HTR-8/SVneo (cell line): ENCODE measurements around the gene EFEMP2.

Source experiments
- DNase-seq: peaks from one replicate; pipeline ENCODE4 v3.0.0; 2011; ENCODE audit warnings: low spot score, mixed read lengths; ENCODE audit not compliant: insufficient read length
- FAIRE-seq: peaks from 2 replicates; lab custom pipeline; 2011; peaks lifted over from hg19 to GRCh38; lab: Jason Lieb, UNC

EFEMP2 gene

DNA sequence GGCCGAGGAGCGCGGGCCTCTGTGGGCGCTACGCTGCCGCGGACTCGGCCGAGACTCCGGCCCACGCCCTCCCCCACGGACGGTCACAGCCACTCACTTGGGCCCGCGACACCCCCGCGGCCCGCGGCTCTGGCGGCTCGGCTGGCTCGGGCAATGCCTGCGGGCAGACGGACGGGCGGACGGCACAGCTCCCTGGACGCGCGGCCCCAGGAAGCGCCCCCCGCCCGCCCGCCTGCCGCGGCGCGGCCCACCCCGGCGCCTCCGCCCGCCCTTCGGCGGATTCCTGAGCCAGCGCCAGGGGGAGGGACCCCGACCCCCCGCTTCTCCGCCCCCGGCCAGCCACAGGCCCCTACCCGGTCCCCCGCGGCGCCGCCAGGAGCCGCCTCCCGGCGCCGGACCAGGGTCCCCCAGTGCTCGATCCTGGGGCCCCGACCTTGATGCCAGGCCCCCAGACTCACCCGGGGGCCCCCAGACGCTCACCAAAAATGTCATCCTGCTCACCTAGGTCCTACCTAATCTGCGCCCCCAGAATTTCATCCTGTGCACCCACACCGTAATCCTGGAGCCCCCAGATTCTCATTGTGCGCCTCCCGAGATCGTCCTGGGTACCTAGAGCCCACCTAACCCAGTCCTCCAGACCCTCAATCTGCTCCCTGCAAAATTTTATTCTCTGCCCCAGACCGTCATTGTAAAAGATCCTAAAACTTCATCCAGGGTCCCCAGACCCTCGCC, at the start of gene EFEMP2:
TSS of gene EFEMP2 (minus strand) at position 215 of the 732 bp plus-strand sequence. CDS start 446 bp downstream, outside the sequence.
- DNase-seq = no peak

DNA sequence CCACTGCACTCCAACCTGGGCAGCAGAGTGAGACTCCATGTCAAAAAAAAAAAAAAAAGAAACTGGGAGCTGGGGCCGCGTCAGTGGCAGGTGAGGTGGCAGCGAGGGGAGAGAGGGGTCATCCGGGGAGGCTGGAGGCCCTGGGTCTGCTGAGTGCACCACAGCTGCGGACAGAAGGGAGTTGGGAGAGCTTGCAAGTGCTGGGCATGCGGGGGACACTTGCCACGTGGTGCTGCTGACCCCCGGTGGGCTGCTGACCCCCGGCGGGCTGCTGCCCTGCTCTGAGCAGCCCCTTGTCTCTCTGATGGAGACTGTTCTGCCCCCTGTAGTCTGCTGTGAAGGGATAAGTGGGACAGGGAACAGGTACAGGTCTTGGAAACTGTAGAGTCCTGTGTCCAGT, 49.3 kb upstream of the EFEMP2 start:
- no peak for DNase-seq
- FAIRE-seq = no peak

More for the DNA sequence above, at the start of gene EFEMP2:
- no peak for FAIRE-seq

GRCh38 chr11:65921033-65921555, 48.5 kb upstream of the EFEMP2 start:
- DNase-seq (no peak), FAIRE-seq (no peak)

DNA sequence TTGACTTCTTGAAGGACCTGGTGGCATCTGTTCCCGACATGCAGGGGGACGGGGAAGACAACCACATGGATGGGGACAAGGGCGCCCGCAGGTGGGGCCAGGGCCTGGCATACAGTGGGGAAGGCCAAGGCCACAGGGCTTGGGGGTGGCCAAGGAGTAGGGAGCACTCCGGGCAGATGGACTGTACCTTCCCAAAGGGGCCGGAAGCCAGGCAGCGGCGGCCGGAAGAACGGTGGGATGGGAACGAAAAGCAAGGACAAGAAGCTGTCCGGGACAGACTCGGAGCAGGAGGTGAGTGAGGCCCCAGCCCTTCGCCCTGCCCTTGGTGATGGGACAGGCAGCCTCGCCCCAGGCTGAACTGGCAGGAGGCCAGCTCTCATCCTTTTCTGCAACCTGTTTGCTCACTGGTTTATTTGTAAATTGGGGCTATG, 47.8 kb upstream of the EFEMP2 start:
- FAIRE-seq = peak; percentile 80

GRCh38 chr11:65919573-65920371, 47.2 kb upstream of the EFEMP2 start:
- no peak for DNase-seq
- FAIRE-seq = peak; percentile 89

More for the DNA sequence above, 47.8 kb upstream of the EFEMP2 start:
- DNase-seq = no peak

GRCh38 chr11:65919141-65919572, 46.6 kb upstream of the EFEMP2 start, which contains the start of gene DRAP1:
Gene DRAP1 (plus strand): TSS chr11:65919426. CDS start chr11:65919502, 76 bp downstream.
- peak; percentile 98 for DNase-seq
- FAIRE-seq = no peak

DNA sequence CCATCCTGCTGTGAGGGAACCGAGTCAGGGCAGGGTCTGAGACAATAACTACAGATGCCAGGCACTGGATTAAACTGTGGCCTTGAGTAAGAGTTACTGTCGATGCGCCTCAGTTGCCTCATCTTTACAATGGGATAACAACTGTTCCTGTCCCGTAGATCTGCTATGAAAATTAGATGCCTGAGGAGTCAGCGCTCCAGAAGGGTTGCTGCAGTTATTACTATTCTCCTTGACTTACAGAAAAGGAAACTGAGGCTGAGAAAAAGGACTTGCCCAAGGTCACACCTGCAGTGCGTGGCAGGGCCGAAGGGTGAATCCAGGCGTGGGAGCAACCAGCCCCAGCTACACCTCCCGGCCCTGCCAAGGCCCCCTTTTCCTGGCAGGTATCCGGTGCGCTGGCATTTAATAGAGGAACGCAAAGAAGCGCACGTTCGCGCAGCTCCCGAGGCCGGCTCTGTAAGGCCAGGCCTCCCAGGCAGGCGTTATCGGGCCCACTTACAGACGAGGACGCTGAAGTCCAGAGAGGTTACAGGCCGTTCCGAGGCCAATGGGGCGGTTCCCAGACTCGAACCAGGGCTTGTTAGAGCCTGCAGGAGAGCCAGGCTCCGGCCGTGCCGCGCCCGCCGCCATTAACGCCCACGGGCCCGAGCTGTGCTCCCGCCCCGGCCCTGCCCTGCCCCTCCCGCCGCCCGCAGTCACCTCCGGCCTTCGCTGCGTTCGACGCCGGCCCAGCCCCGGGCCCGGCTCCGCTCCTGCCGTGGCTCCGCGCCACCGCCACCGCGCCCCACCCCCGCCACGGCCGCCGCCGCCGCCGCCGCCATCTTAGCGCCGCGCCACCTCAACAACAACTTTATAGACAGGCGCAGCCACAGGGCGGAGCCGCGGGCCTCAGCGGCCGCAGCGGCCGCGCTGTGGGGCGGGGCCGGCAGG, 45.9 kb upstream of the EFEMP2 start, which contains the start of gene C11orf68:
TSS of gene C11orf68 (minus strand) at position 852 of the 930 bp plus-strand sequence. CDS start at position 821, 31 bp downstream.
- DNase-seq (no peak), FAIRE-seq (peak; percentile 97)

DNA sequence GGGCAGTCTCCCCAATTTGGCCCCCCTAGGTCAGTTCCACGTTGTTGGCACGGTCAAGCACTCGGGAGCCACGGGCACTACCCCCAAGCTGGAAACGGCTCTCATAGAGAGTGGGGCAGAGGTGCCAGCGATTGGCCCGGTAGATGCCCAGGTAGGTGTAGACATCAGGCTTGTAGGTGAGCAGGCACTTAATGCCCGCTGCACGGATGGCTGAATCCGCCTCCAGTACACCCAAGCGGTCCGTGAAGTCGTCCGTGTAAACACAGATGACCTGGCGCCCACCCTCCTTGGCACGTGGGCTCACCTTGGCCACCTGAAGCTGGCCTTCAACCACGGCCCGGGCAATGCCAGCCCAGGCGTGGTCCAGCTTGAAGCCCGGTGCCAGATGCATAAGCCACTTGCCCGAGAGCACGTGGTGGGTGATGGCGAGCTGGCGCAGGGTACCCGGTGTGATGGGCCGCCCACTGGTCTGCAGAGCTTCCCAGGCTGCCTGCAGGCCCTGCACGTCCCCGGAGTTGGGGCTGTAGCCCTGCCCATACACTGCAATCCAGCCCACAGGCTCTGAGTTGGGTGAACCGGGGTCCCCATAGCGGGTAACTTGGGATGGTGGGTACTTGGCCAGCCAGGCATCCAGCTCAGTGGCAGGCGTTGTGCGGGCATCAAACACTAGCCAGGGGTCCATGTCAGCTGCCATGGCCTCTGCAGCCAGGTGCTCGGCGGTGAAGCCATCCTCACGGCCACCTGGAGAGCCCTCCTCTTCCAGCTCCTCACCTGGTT, 45.0 kb upstream of the EFEMP2 start:
- DNase-seq (no peak), FAIRE-seq (no peak)

DNA sequence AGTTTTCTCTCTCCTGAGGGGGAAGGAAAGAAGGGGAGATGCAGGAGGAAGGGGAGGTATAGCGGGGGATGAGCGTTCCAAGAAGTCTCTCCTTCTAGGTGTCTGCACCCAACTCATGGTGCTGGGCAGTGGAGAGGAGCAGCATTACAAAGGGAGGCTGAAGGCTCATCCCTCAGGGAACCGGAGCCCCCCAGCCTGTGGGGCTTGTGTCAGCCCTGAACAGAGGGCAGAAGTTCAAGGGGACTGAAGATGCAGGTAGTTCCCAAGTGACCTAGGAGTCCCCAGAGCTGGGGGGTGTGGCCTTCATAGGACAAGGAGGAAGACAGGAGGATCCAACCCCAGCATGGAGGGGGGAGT, 44.5 kb upstream of the EFEMP2 start:
- no peak for DNase-seq
- FAIRE-seq = no peak

DNA sequence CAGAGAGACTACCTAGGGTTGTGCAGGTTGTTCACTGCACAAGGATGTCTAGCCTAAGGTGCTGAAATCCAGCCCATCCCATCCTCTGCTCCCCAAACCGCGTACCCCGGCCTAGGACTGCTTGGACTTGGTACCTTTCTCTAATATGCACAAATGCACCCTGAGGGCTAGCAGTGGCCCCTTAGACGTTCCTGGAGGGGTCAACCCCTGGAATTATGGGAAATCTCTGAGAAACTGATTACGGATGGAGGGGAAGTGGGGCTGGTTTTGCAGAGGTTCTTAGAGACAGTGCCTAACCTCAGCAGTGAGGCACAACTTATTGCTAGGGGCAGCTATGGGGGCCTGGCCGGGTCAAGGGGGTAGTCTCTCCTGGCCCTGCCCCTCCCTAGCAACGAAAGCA, 43.8 kb upstream of the EFEMP2 start:
- DNase-seq (no peak), FAIRE-seq (no peak)

DNA sequence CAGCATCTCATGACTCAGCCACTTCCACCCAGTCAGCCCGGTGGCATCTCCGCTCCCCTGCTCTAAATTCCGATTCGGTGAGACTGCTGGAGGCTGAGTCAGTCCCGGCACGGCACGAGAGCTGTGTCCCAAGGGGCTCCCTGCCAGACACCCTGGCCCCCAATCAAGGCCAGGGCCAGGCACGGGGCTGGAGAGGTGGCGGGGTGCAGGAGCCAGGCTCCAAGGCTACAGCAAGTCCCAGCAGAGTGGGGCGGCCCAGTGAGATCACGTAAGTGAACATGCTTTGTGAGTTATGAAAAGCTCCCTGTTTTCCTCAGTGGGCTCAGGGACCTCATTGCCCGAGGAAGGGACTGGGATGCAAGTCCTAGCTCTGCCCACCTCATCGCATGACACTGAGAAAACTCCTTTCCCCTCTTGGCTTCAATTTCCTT, 43.2 kb upstream of the EFEMP2 start:
- peak; percentile 100 for FAIRE-seq
- peak; percentile 99 for DNase-seq

GRCh38 chr11:65915101-65915820, 42.7 kb upstream of the EFEMP2 start:
- DNase-seq (no peak), FAIRE-seq (no peak)

GRCh38 chr11:65912845-65913244, 40.2 kb upstream of the EFEMP2 start:
- FAIRE-seq (no peak), DNase-seq (no peak)

- FAIRE-seq (peak; percentile 65), DNase-seq (peak; percentile 96)
These were observed 39.3 kb upstream of the EFEMP2 start for GRCh38 chr11:65911682-65912568.

DNA sequence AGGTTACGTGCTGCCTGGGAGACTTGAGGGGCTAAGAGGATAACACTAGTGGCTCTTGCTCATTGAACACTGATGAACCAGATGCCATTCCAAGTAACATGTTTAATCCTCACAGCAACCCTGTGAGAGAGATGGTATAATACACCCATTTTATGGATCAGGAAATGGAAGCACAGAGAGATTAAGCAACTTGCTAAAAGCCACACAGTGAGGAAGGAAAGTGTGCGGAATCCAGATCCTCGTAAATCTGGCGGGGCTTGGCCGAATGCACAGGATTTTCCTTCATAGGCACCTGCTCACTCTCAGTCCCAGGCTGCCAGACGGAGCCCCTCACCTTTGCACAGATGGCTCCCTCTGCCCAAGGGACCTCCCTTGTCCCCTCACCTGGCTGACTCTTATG, 35.3 kb upstream of the EFEMP2 start:
- FAIRE-seq (no peak), DNase-seq (no peak)

GRCh38 chr11:65906602-65907001, 34.0 kb upstream of the EFEMP2 start:
- DNase-seq = no peak
- no peak for FAIRE-seq

GRCh38 chr11:65903715-65904114, 31.1 kb upstream of the EFEMP2 start:
- FAIRE-seq (no peak), DNase-seq (no peak)
